K562 treated with DMSO at 1 percent for 4 hours (cell line): Measurements from ENCODE around the gene ATP2A1. TPM values are rescaled to one million over a fixed set of nuclear protein-coding genes. Genes with fewer than 3 reads are reported as not detected.

Experiments used
- total RNA-seq: library from RNA; unstranded; fragments of 300-600 nt; gene quantifications from 2 replicates; pipeline ENCODE4 v1.2.3, GENCODE V29; 2022; ENCODE audit not compliant: insufficient read depth

ATP2A1 gene
- total RNA-seq, result 5.5 and 7.3 TPM in 2 replicates

DNA sequence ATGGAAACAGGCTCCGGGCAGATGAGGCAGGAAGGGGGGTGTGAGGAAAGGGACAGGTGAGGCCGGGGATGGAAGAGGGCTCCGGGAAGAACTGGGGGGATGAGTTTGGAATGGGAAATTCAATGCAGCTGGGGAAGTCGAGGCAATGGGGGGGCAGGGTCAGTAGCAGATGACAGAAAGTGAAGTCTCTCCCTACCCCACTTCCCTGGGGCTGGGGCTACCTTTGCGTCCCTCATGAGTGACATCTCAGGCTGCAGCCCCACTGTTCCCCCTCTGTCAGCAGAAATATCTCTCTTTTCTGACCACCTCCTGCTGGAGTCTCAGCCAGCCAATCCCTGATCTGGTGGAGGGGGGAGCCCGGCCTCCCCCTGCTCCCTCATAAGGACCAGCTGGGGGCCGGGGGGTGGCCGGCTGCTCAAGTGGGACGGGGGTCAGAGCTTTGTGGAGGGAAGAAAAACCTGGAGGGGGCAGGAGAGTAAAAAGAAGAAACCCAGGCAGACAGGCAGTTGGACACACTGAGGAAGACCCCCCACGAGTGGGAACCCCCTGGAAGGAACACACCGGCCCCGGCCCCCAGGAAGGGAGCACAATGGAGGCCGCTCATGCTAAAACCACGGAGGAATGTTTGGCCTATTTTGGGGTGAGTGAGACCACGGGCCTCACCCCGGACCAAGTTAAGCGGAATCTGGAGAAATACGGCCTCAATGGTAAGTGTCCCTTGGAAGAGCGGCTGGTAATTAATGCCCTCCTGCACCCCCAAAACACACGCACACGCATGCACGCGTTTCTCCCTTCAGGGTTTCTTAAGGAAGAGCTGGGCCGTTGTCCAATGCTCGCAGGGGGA is at the start of gene ATP2A1:
TSS of gene ATP2A1 (plus strand) at position 406 of the 844 bp plus-strand sequence. CDS start at position 590, 184 bp downstream.

DNA sequence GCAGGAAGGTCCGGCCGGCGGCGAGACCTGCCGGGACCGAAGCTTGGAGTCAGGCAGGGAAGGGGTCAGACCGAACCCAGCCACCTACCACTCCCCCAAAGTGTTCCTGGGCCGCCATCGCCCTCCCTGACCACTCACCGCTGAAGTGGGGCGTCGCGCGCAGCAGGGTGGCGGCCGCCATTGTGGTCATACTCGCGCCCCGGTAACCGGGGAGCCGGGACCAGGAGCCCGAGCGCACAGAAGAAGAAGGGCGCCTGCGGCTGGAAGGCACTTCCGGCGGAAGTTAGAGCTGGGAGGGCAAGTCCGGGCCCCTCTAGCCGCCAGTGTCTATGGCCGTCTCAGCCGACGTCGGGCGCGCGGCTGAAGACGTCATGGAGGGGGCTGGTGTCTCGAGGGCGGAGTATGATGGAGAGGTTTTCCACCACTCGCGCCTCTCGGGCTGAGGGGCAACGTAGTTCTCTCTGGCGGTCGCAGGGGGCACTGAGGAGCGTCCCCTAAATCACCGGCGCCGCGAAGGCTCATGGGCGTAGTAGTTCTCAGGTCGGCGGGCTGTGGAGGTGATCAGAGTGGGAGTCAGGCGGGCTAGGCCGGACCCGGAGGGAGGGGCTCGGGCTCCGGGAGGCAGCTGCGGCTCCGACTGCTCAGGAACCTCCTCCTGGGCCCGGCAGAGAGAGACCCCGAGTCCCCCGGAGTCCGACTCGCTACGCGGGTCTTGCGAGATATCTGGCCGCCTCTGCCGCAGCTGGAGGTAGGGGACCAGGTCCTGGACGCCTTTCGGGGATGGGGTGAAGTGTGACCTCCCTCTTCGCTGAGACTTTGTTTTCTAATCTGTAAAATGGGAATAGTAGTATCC is 32.0 kb upstream of the ATP2A1 start, which contains the start of gene TUFM:
TSS of gene TUFM (minus strand) at position 269 of the 853 bp plus-strand sequence. CDS start at position 190, 79 bp downstream.

DNA sequence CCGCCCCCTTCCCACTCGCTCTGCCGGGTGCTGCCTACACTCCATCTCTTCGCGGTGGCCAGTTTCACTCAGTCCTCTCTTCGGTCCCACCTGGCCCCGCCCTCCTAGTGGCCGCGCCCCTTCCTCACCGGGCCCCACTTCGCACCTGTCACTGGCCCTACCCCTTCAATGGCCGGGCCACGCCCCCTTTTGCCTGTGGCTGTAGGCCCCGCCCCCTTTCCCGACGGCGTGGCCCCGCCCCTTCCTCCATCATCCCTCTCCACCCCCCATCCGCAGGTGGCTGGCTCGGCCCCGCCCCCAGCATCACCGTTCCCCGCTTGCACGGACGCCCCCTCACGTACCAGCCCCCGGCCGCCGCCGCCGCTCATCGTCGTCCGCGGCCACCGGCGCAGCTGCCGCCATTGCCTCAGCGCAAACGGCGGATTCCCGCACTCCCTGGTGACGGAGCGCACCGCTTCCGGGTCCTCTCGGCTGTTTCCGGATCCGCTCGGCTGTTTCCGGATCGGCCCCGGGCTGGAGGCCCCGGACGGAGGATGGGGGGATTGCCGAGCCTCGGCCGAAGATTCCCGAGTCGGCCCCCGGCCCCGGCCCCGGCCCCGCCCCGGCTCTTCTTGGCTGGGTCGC is 46.6 kb downstream of the ATP2A1 start, which contains the start of gene RABEP2:
TSS of gene RABEP2 (minus strand) at position 477 of the 624 bp plus-strand sequence. CDS start at position 402, 75 bp downstream.

DNA sequence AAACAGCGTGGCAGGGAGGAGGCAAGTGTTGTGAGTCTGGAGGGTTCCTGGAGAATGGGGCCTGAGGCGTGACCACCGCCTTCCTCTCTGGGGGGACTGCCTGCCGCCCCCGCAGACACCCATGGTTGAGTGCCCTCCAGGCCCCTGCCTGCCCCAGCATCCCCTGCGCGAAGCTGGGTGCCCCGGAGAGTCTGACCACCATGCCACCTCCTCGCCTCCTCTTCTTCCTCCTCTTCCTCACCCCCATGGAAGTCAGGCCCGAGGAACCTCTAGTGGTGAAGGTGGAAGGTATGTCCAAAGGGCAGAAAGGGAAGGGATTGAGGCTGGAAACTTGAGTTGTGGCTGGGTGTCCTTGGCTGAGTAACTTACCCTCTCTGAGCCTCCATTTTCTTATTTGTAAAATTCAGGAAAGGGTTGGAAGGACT is 53.5 kb downstream of the ATP2A1 start, which contains the start of gene CD19:
TSS of gene CD19 (plus strand) at position 171 of the 425 bp plus-strand sequence. CDS start at position 201, 30 bp downstream.

DNA sequence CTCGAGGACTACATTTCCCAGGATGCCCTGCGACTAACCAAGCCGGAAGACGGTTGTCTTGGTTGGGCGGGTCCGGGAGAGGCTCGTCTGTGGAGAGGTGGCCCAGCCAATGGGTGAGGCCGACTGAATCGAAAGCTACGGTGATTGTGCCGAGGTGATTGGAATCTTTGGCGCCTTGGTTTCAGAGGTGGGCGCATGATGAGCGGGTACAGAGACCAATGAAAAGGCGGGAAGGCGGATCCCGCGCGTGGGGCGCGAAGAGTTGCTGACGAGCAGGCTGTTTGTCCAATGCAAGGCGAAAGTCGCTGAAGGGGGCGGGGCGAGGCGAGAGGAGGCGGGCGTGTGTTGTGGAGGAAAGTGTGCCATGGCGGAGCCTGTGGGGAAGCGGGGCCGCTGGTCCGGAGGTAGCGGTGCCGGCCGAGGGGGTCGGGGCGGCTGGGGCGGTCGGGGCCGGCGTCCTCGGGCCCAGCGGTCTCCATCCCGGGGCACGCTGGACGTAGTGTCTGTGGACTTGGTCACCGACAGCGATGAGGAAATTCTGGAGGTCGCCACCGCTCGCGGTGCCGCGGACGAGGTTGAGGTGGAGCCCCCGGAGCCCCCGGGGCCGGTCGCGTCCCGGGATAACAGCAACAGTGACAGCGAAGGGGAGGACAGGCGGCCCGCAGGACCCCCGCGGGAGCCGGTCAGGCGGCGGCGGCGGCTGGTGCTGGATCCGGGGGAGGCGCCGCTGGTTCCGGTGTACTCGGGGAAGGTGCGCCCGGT is 72.5 kb downstream of the ATP2A1 start, which contains the start of gene NFATC2IP:
TSS of gene NFATC2IP (plus strand) at position 290 of the 762 bp plus-strand sequence. CDS start at position 365, 75 bp downstream.

Other genes with a start within 250 kb of the ATP2A1 start
- gene NPIPB8, start 240.4 kb upstream of the ATP2A1 start, total RNA-seq, result not detected in 2 replicates
- 236 and 351 TPM in 2 replicates for gene EIF3C, start 167.0 kb upstream of the ATP2A1 start, total RNA-seq
- 0.80 and 1.1 TPM in 2 replicates for gene NPIPB9, start 126.7 kb upstream of the ATP2A1 start, total RNA-seq
- 242 and 282 TPM in 2 replicates for gene ATXN2L, start 55.5 kb upstream of the ATP2A1 start, total RNA-seq
- gene TUFM, start 32.1 kb upstream of the ATP2A1 start, total RNA-seq, result 252 and 257 TPM in 2 replicates
- 43.6 and 52.7 TPM in 2 replicates for gene SH2B1, start 14.6 kb upstream of the ATP2A1 start, total RNA-seq
- gene RABEP2, start 46.8 kb downstream of the ATP2A1 start, total RNA-seq, result 13.0 and 13.3 TPM in 2 replicates
- 3.8 and 6.8 TPM in 2 replicates for gene CD19, start 53.5 kb downstream of the ATP2A1 start, total RNA-seq
- gene NFATC2IP, start 72.4 kb downstream of the ATP2A1 start, total RNA-seq, result 28.8 TPM in 2 replicates
- 90.1 and 109 TPM in 2 replicates for gene SPNS1, start 96.3 kb downstream of the ATP2A1 start, total RNA-seq
- 3.3 and 8.9 TPM in 2 replicates for gene LAT, start 106.6 kb downstream of the ATP2A1 start, total RNA-seq